A549 (cell line): Measurements from ENCODE around the gene TMEM121.

Experiments used
- CTCF ChIP-seq: fragments of >200 bp; sonication (Bioruptor Twin); formaldehyde crosslinking; IDR thresholded peaks from 3 replicates; pipeline ENCODE4 v1.5.1; 2016
- EP300 ChIP-seq, 2 experiments: fragments of >200 bp; sonication (Bioruptor Twin); formaldehyde crosslinking; IDR thresholded peaks; 2 replicates in 1 of 2; 3 replicates in 1 of 2; pipeline ENCODE4 v1.6.1; 2016 to 2017
- JUNB ChIP-seq: fragments of >200 bp; sonication (Bioruptor Twin); formaldehyde crosslinking; IDR thresholded peaks from 2 replicates; pipeline ENCODE4 v1.6.1; 2016
- MAFK ChIP-seq: fragments of 450-650 bp; IDR thresholded peaks from 2 replicates; pipeline ENCODE4 v1.6.1; 2014; ENCODE audit not compliant: partially characterized antibody
- POLR2A ChIP-seq: IDR thresholded peaks from 2 replicates; pipeline ENCODE4 v1.6.1; 2012; ENCODE audit warnings: mild to moderate bottlenecking, low read length
- RCOR1 ChIP-seq: fragments of 150-350 bp; IDR thresholded peaks from 2 replicates; pipeline ENCODE4 v1.6.1; 2014; ENCODE audit warnings: antibody characterized with exemption, low read length, low read depth
- USF2 ChIP-seq: fragments of 450-650 bp; IDR thresholded peaks from 2 replicates; pipeline ENCODE4 v1.6.1; 2014; ENCODE audit warnings: antibody characterized with exemption
- ZNF302 ChIP-seq: fragments of 250-450 bp; sonication (Bioruptor Pico); IDR thresholded peaks from 2 replicates; pipeline ENCODE4 v1.9.0; 2021; ENCODE audit warnings: inconsistent platforms, mild to moderate bottlenecking, moderate library complexity

- TF ChIP-seq CTCF (no peak), ZNF302 (CRISPR knock-in tag) (no peak), POLR2A (no peak), EP300 (IDR thresholded peaks at IDR 0.05) (no peak), JUNB (no peak), MAFK (no peak), RCOR1 (no peak), USF2 (no peak)
These were observed 37.0 kb downstream of the TMEM121 start for GRCh38 chr14:105563347-105563737.
